Right atrium auricular region (tissue), 2 donors: ENCODE data around the gene PHACTR2. TPM values are rescaled to one million over a fixed set of nuclear protein-coding genes. Genes with fewer than 3 reads are reported as not detected.

Source experiments
- DNase-seq: peaks from one replicate; pipeline ENCODE4 v3.0.0-alpha.2; 2019; ENCODE audit warnings: low spot score
- H3K27ac ChIP-seq, 2 donors: fragments of 200-600 bp; sonication (generic); 1 replicate in 1 of 2; 2 replicates in 1 of 2; pipeline ENCODE4 v1.5.1; 2016 to 2019
- H3K27me3 ChIP-seq, 2 donors: fragments of 200-600 bp; sonication (generic); one replicate each; pipeline versions ENCODE4 v1.5.1 to v1.6.0; 2017 to 2019
- H3K36me3 ChIP-seq: fragments of 200-600 bp; sonication (generic); one replicate; pipeline ENCODE4 v1.5.1; 2016
- H3K4me1 ChIP-seq, 2 donors: fragments of 200-600 bp; sonication (generic); one replicate each; pipeline versions ENCODE4 v1.5.1 to v1.6.0; 2017 to 2019
- H3K4me3 ChIP-seq, 2 donors: fragments of 200-600 bp; sonication (generic); 1 replicate in 1 of 2; 2 replicates in 1 of 2; pipeline ENCODE4 v1.5.1; 2017 to 2019; ENCODE audit warnings: mild to moderate bottlenecking in 1 of 2, moderate library complexity in 1 of 2
- H3K9me3 ChIP-seq, 2 donors: fragments of 200-600 bp; sonication (generic); one replicate each; pipeline ENCODE4 v1.5.1; 2019
- CTCF ChIP-seq, 2 donors: fragments of 200-600 bp; sonication (generic); IDR thresholded peaks; one replicate each; pipeline ENCODE4 v1.5.1; 2019; ENCODE audit warnings: antibody characterized with exemption in 2 of 2
- total RNA-seq, 2 donors: library from RNA; depleted of rRNA; stranded (reverse); fragments of >200 nt; gene quantifications; one replicate each; pipeline ENCODE4 v1.1.0, GENCODE V29; 2016

The PHACTR2 gene
- total RNA-seq, 2 donors from 2014 or later = 47.6 to 54.4 TPM

DNA sequence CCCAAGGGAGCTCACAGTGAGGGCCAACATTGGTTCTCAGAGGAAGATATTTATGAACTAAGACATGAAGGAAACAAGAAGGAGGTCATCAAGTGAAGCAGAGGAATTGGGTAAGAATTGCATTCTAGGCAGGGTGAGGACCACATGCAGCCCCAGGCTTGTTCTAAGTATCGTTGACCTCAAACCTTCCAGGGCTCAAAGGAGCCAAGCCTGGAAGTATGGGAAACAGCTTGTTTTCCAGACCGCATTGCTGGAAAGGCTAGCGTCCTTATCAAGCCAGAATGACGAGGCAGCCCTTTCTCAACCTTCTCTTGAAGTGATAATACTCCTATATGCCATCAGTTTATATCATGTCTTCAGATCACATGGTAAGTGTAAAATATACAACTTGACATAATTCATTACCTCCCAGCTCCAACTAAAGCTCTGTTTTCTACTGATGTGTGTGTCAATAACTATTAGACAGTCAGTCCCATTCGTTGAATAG is 79.6 kb downstream of the PHACTR2 start:
- H3K4me1 ChIP-seq = peaks cover 0 to 9% of the 10 kb centered on the region in 2 donors
- no peak overlapping the region for H3K27ac ChIP-seq
- no peak for DNase-seq
- TF ChIP-seq CTCF (IDR thresholded peaks at IDR 0.05) = no peak
- H3K4me3 ChIP-seq = no peak overlapping the region
- no peaks in the 10 kb centered on the region for H3K9me3 ChIP-seq
- peaks cover 8% of the 10 kb centered on the region for H3K36me3 ChIP-seq
- H3K27me3 ChIP-seq = no peaks in the 10 kb centered on the region

- H3K4me3 ChIP-seq = no peak overlapping the region
- DNase-seq = no peak
- H3K9me3 ChIP-seq = no peaks in the 10 kb centered on the region
- no peak overlapping the region for H3K27ac ChIP-seq
- peaks cover 8% of the 10 kb centered on the region for H3K36me3 ChIP-seq
- peaks cover 0 to 9% of the 10 kb centered on the region in 2 donors for H3K4me1 ChIP-seq
- no peaks in the 10 kb centered on the region for H3K27me3 ChIP-seq
- no peak for TF ChIP-seq CTCF (IDR thresholded peaks at IDR 0.05)
Measured at GRCh38 chr6:143758551-143758950, 80.8 kb downstream of the PHACTR2 start.

DNA sequence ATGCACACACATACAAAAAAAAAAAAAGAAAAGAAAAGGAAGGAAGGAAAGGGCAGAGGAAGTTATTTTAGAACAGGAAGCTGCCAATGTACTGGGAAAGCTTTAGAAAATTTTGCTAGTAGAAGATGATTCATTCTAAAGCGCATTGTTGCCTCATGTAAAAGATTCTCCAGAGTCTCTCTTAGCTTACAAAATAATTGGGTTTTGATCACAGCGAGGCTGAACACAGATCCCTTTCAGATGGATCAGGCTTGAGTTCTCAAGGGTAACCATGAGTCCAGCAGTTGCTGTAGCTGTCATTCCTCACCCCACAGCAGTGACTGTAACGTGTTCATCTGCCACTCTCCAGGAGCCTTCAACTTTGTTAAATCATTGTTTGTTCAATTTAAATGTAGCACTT is 81.9 kb downstream of the PHACTR2 start:
- no peak for TF ChIP-seq CTCF (IDR thresholded peaks at IDR 0.05)
- no peak overlapping the region for H3K27ac ChIP-seq
- H3K27me3 ChIP-seq = no peaks in the 10 kb centered on the region
- H3K4me3 ChIP-seq = no peak overlapping the region
- H3K4me1 ChIP-seq = peaks cover 0 to 9% of the 10 kb centered on the region in 2 donors
- peaks cover 8% of the 10 kb centered on the region for H3K36me3 ChIP-seq
- H3K9me3 ChIP-seq = no peaks in the 10 kb centered on the region
- no peak for DNase-seq

DNA sequence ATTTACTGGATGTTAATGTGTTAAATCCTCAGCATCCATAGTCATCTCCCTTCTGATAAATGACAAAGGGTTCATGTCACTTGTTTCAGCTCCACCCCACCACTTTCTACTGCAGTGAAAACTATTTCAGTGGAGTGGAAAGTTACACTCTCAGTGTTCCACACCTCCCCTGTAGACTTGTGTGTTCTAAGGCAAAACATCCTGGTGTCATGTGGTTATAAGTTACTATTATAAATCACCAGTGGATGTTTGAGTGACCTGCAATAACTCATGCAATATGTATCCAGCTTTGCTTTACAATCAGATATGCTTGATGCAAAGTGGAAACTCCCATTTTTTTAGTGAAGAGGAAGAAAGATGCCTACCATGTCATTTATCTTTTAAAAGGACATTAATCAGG is 83.3 kb downstream of the PHACTR2 start:
- no peak overlapping the region for H3K4me3 ChIP-seq
- no peak overlapping the region for H3K27ac ChIP-seq
- TF ChIP-seq CTCF (IDR thresholded peaks at IDR 0.05) = no peak
- no peaks in the 10 kb centered on the region for H3K9me3 ChIP-seq
- no peak for DNase-seq
- no peaks in the 10 kb centered on the region for H3K27me3 ChIP-seq
- H3K4me1 ChIP-seq = no peaks in the 10 kb centered on the region
- peaks cover 17% of the 10 kb centered on the region for H3K36me3 ChIP-seq

DNA sequence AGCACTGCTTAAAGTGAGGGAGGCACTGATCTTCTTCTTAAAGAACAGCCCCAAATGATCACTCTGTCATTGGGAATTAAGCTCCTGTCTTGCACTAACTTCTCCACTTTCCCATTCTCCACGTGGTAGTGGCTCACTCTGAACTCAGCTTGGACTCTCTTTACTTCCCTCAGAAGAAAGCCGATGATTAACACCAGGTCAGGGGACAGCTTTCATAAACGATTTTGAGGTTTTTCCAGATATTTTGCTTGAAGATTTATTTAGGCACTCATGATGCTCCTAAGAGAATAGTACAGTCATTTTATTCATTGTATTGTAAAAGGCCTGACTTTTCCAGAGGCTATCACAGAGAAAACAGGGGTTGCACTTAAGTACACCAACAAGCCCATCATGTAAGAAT is 84.4 kb downstream of the PHACTR2 start:
- DNase-seq = no peak
- H3K36me3 ChIP-seq = peaks cover 25% of the 10 kb centered on the region
- H3K27ac ChIP-seq = no peak overlapping the region
- H3K27me3 ChIP-seq = no peaks in the 10 kb centered on the region
- no peaks in the 10 kb centered on the region for H3K9me3 ChIP-seq
- no peak overlapping the region for H3K4me3 ChIP-seq
- H3K4me1 ChIP-seq = no peaks in the 10 kb centered on the region
- TF ChIP-seq CTCF (IDR thresholded peaks at IDR 0.05) = no peak
